ENCODE measurements around the gene TOMM20.
"Not testable (repeated sequence)": the region's sequence is repeated elsewhere in the genome, so short reads cannot be mapped to it uniquely, and the experiment has no call there.

The TOMM20 gene

GRCh38 chr1:235074523-235075047, 54.1 kb downstream of the TOMM20 start:
- H3K27ac ChIP-seq (ENCODE audit: low read length): peak overlapping the region; percentile 77
- H3K79me2 ChIP-seq (ENCODE audit: low read length): no peaks in the 10 kb centered on the region
- no peaks in the 10 kb centered on the region for H3K9me3 ChIP-seq (ENCODE audit: insufficient read depth, low read length)
- H3K4me2 ChIP-seq (ENCODE audit: low read length): peak overlapping the region; percentile 85
- TF ChIP-seq CTCF (IDR thresholded peaks at IDR 0.05; ENCODE audit: low read depth, low read length): no peak
- no peak for TF ChIP-seq EZH2phosphoT487 (IDR thresholded peaks at IDR 0.05; ENCODE audit: low read depth)
- H3K27me3 ChIP-seq (ENCODE audit: low read depth, low read length): no peaks in the 10 kb centered on the region
- H2AFZ ChIP-seq (ENCODE audit: low read depth, low read length): peak overlapping the region; percentile 37
- H3K4me3 ChIP-seq (ENCODE audit: low read length): peak overlapping the region; percentile 64
- H3K9ac ChIP-seq (ENCODE audit: low read length): peak overlapping the region; percentile 67
- peaks cover 59% of the 10 kb centered on the region for H3K4me1 ChIP-seq (ENCODE audit: low read length)
- no peaks in the 10 kb centered on the region for H4K20me1 ChIP-seq (ENCODE audit: insufficient read depth, low read length)
- no peaks in the 10 kb centered on the region for H3K36me3 ChIP-seq (replicated peaks; ENCODE audit: low read depth, low read length)

- H3K27ac ChIP-seq (ENCODE audit: low read length): peak overlapping the region; percentile 77
- H4K20me1 ChIP-seq (ENCODE audit: insufficient read depth, low read length): no peaks in the 10 kb centered on the region
- peak overlapping the region; percentile 85 for H3K4me2 ChIP-seq (ENCODE audit: low read length)
- peaks cover 54% of the 10 kb centered on the region for H3K4me1 ChIP-seq (ENCODE audit: low read length)
- H3K9ac ChIP-seq (ENCODE audit: low read length): peak overlapping the region; percentile 67
- no peaks in the 10 kb centered on the region for H3K79me2 ChIP-seq (ENCODE audit: low read length)
- H3K9me3 ChIP-seq (ENCODE audit: insufficient read depth, low read length): no peaks in the 10 kb centered on the region
- H3K36me3 ChIP-seq (replicated peaks; ENCODE audit: low read depth, low read length): no peaks in the 10 kb centered on the region
- no peak overlapping the region for H2AFZ ChIP-seq (ENCODE audit: low read depth, low read length)
- H3K4me3 ChIP-seq (ENCODE audit: low read length): no peak overlapping the region; the same call in 1 of the 2 replicates
- no peaks in the 10 kb centered on the region for H3K27me3 ChIP-seq (ENCODE audit: low read depth, low read length)
- TF ChIP-seq CTCF (IDR thresholded peaks at IDR 0.05; ENCODE audit: low read depth, low read length): no peak
- TF ChIP-seq EZH2phosphoT487 (IDR thresholded peaks at IDR 0.05; ENCODE audit: low read depth): no peak
Measured at GRCh38 chr1:235073968-235074522, 54.6 kb downstream of the TOMM20 start.

GRCh38 chr1:235073331-235073967, 55.2 kb downstream of the TOMM20 start:
- H2AFZ ChIP-seq (ENCODE audit: low read depth, low read length): no peak overlapping the region
- H3K4me3 ChIP-seq (ENCODE audit: low read length): no peak overlapping the region
- H3K79me2 ChIP-seq (ENCODE audit: low read length): no peaks in the 10 kb centered on the region
- H3K9me3 ChIP-seq (ENCODE audit: insufficient read depth, low read length): no peaks in the 10 kb centered on the region
- no peaks in the 10 kb centered on the region for H3K36me3 ChIP-seq (replicated peaks; ENCODE audit: low read depth, low read length)
- H3K9ac ChIP-seq (ENCODE audit: low read length): no peak overlapping the region; the same call in 1 of the 2 replicates
- peak overlapping the region; percentile 77 for H3K27ac ChIP-seq (ENCODE audit: low read length)
- H3K4me2 ChIP-seq (ENCODE audit: low read length): no peak overlapping the region
- H3K4me1 ChIP-seq (ENCODE audit: low read length): peaks cover 48% of the 10 kb centered on the region
- H4K20me1 ChIP-seq (ENCODE audit: insufficient read depth, low read length): no peaks in the 10 kb centered on the region
- TF ChIP-seq EZH2phosphoT487 (IDR thresholded peaks at IDR 0.05; ENCODE audit: low read depth) (no peak), CTCF (IDR thresholded peaks at IDR 0.05; ENCODE audit: low read depth, low read length) (no peak)
- H3K27me3 ChIP-seq (ENCODE audit: low read depth, low read length): no peaks in the 10 kb centered on the region

GRCh38 chr1:235072577-235072976, 56.1 kb downstream of the TOMM20 start:
- not testable (repeated sequence) for H4K20me1 ChIP-seq (ENCODE audit: insufficient read depth, low read length); H3K9me3 ChIP-seq (ENCODE audit: insufficient read depth, low read length); H3K36me3 ChIP-seq (replicated peaks; ENCODE audit: low read depth, low read length); H3K9ac ChIP-seq (ENCODE audit: low read length); H2AFZ ChIP-seq (ENCODE audit: low read depth, low read length); H3K27me3 ChIP-seq (ENCODE audit: low read depth, low read length); H3K79me2 ChIP-seq (ENCODE audit: low read length); H3K27ac ChIP-seq (ENCODE audit: low read length); H3K4me2 ChIP-seq (ENCODE audit: low read length); H3K4me3 ChIP-seq (ENCODE audit: low read length)
- H3K4me1 ChIP-seq (ENCODE audit: low read length): peaks cover 39% of the 10 kb centered on the region

Measured in OCI-LY3 (cell line).